ENCODE data around the gene CCBE1. TPM values are rescaled to one million over a fixed set of nuclear protein-coding genes. Genes with fewer than 3 reads are reported as not detected.
"Not testable (repeated sequence)": the region's sequence is repeated elsewhere in the genome, so short reads cannot be mapped to it uniquely, and the experiment has no call there.

The CCBE1 gene
- total RNA-seq, 1 donor from 2014 or later = 3.6 TPM

GRCh38 chr18:59691996-59692395 lies 5.2 kb downstream of the CCBE1 start:
- intact Hi-C loops (cut with DNase I) = loop anchor here (10.0 kb wide), 1 partner anchor 127 kb away; no protein-coding TSS in a partner anchor
- ATAC-seq = no peak
- no peak for DNase-seq (ENCODE audit: missing footprints)

- ATAC-seq = no peak
- DNase-seq (ENCODE audit: missing footprints) = no peak
- intact Hi-C loops (cut with DNase I) = loop anchor here (10.0 kb wide), 1 partner anchor 126 kb away; no protein-coding TSS in a partner anchor
These were observed 6.2 kb downstream of the CCBE1 start for GRCh38 chr18:59690996-59691395.

GRCh38 chr18:59690186-59690982 lies 6.8 kb downstream of the CCBE1 start:
- ATAC-seq (no peak), DNase-seq (ENCODE audit: missing footprints) (no peak)
- intact Hi-C loops (cut with DNase I) = loop anchor here (10.0 kb wide), 1 partner anchor 126 kb away; no protein-coding TSS in a partner anchor

GRCh38 chr18:59689756-59690155 lies 7.5 kb downstream of the CCBE1 start:
- intact Hi-C loops (cut with DNase I) = loop anchor here (10.0 kb wide), 1 partner anchor 125 kb away; no protein-coding TSS in a partner anchor
- ATAC-seq = no peak
- no peak for DNase-seq (ENCODE audit: missing footprints)

- ATAC-seq (no peak), DNase-seq (ENCODE audit: missing footprints) (no peak)
- intact Hi-C loops (cut with DNase I) = no loop called here
These were observed 11.0 kb downstream of the CCBE1 start for GRCh38 chr18:59686260-59686659.

- no peak for DNase-seq (ENCODE audit: missing footprints)
- peak; percentile 43 for ATAC-seq
- intact Hi-C loops (cut with DNase I) = no loop called here
These were observed 11.7 kb downstream of the CCBE1 start for GRCh38 chr18:59685501-59685900.

- no peak for DNase-seq (ENCODE audit: missing footprints)
- ATAC-seq = no peak
- intact Hi-C loops (cut with DNase I) = no loop called here
These were observed 12.4 kb downstream of the CCBE1 start for GRCh38 chr18:59684777-59685176.

- intact Hi-C loops (cut with DNase I) = no loop called here
- no peak for DNase-seq (ENCODE audit: missing footprints)
- ATAC-seq = no peak
These were observed 15.7 kb downstream of the CCBE1 start for GRCh38 chr18:59681521-59682004.

- intact Hi-C loops (cut with DNase I) = no loop called here
- ATAC-seq = no peak
- no peak for DNase-seq (ENCODE audit: missing footprints)
These were observed 16.2 kb downstream of the CCBE1 start for GRCh38 chr18:59681051-59681450.

- ATAC-seq = no peak
- intact Hi-C loops (cut with DNase I) = no loop called here
- no peak for DNase-seq (ENCODE audit: missing footprints)
These were observed 21.9 kb downstream of the CCBE1 start for GRCh38 chr18:59675346-59675745.

GRCh38 chr18:59674903-59675270 lies 22.3 kb downstream of the CCBE1 start:
- intact Hi-C loops (cut with DNase I) = no loop called here
- DNase-seq (ENCODE audit: missing footprints) = no peak
- no peak for ATAC-seq

GRCh38 chr18:59674186-59674902 lies 22.9 kb downstream of the CCBE1 start:
- DNase-seq (ENCODE audit: missing footprints) = no peak
- ATAC-seq = no peak
- intact Hi-C loops (cut with DNase I) = no loop called here

GRCh38 chr18:59672235-59672711 lies 24.9 kb downstream of the CCBE1 start:
- intact Hi-C loops (cut with DNase I) = no loop called here
- peak; percentile 60 for ATAC-seq
- DNase-seq (ENCODE audit: missing footprints) = no peak

- no peak for ATAC-seq
- DNase-seq (ENCODE audit: missing footprints) = no peak
- intact Hi-C loops (cut with DNase I) = no loop called here
These were observed 25.7 kb downstream of the CCBE1 start for GRCh38 chr18:59671551-59671950.

- ATAC-seq (no peak), DNase-seq (ENCODE audit: missing footprints) (no peak)
- intact Hi-C loops (cut with DNase I) = no loop called here
These were observed 27.2 kb downstream of the CCBE1 start for GRCh38 chr18:59669872-59670657.

- ATAC-seq = no peak
- intact Hi-C loops (cut with DNase I) = no loop called here
- DNase-seq (ENCODE audit: missing footprints) = no peak
These were observed 29.7 kb downstream of the CCBE1 start for GRCh38 chr18:59667488-59667887.

- DNase-seq (ENCODE audit: missing footprints); intact Hi-C loops (cut with DNase I); ATAC-seq: not testable (repeated sequence)
These were observed 31.2 kb downstream of the CCBE1 start for GRCh38 chr18:59666007-59666402.

- intact Hi-C loops (cut with DNase I) = no loop called here
- DNase-seq (ENCODE audit: missing footprints) (no peak), ATAC-seq (no peak)
These were observed 31.9 kb downstream of the CCBE1 start for GRCh38 chr18:59665057-59666006.
